Activated CD4-positive, alpha-beta T cell treated with anti-CD3 and anti-CD28 coated beads, Interleukin-2, amount 10 ng/mL, durations not matched to agents 7 days and 5 days (primary cell): ENCODE results near the gene SERGEF. TPM values are rescaled to one million over a fixed set of nuclear protein-coding genes. Genes with fewer than 3 reads are reported as not detected.
"Not testable (repeated sequence)": the region's sequence is repeated elsewhere in the genome, so short reads cannot be mapped to it uniquely, and the experiment has no call there.

Experiments used
- CTCF ChIA-PET: fragments of 350-600 bp; sonication (Branson Sonifier 250); formaldehyde crosslinking; loops from one replicate; lab custom pipeline; 2021; ENCODE audit warnings: antibody characterized with exemption; lab: Charles Lee
- POLR2A ChIA-PET: fragments of 350-600 bp; sonication (Branson Sonifier 250); formaldehyde crosslinking; loops from one replicate; lab custom pipeline; 2021; ENCODE audit warnings: antibody characterized with exemption; lab: Charles Lee
- DNase-seq: peaks from one replicate; pipeline ENCODE4 v3.0.0-alpha.2; 2020
- H3K27ac Mint-ChIP-seq: one replicate; pipeline ENCODE4 v1.8.0; 2021; ENCODE audit warnings: mild to moderate bottlenecking, moderate library complexity, mixed read lengths
- H3K27me3 Mint-ChIP-seq: one replicate; pipeline ENCODE4 v1.8.0; 2021; ENCODE audit warnings: mixed read lengths
- H3K36me3 Mint-ChIP-seq: one replicate; pipeline ENCODE4 v1.8.0; 2021; ENCODE audit warnings: low read depth, mixed read lengths
- H3K4me1 Mint-ChIP-seq: one replicate; pipeline ENCODE4 v1.8.0; 2021; ENCODE audit warnings: mixed read lengths
- H3K4me3 Mint-ChIP-seq: one replicate; pipeline ENCODE4 v1.8.0; 2021; ENCODE audit warnings: mild to moderate bottlenecking, moderate library complexity, mixed read lengths
- H3K9me3 Mint-ChIP-seq: one replicate; pipeline ENCODE4 v1.8.0; 2021; ENCODE audit warnings: mixed read lengths
- total RNA-seq, 2 experiments: library from RNA; stranded (reverse); gene quantifications; one replicate each; pipeline ENCODE4 v1.2.3, GENCODE V29; 2021

Gene SERGEF
- total RNA-seq, 2 experiments from 2014 or later = 33.7 to 33.9 TPM

DNA sequence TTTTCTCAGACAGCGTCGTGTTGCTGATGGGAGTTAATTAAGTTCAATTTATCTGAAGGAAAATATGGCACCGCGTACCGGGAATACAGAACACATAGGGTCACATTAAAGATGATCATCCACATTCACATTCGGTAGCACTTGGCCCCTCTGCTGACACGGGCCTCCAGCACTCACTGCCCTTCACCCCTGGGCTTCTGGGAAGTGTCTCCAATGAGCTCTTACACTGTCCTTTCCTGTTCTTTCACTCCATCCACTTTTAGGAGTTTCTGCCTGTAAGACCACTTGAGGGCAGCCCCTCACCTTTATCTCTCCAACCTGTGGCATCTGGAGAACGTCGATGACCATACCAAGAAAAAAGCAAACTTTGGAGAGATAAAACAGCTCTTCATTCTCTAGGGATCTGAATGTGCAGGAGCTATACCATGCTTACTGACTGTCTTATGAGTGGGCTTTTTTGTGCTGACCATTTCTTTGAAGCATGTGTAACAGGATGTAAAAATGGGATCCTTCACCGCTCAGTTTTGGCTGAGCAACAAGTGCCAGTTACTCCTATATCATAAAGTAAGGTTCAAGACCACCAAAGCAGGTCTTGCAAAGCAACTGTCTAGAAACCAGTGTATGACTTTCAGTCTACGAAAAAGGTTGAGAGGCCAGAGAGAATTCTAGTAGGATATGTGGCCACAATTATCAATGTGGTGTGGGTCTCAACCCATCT, 1.1 kb upstream of the SERGEF start:
- Mint-ChIP-seq H3K4me1 (peaks cover 33% of the 10 kb centered on the region), H3K36me3 (peaks cover 7% of the 10 kb centered on the region), H3K4me3 (peak overlapping the region; percentile 98), H3K9me3 (no peaks in the 10 kb centered on the region), H3K27me3 (peaks cover 1% of the 10 kb centered on the region), H3K27ac (peak overlapping the region; percentile 98)
- POLR2A ChIA-PET = no interaction called here
- DNase-seq = no peak
- CTCF ChIA-PET = interaction anchor here (1.0 kb wide), 1 partner anchor 11 kb away, joined by 4 read pairs; no protein-coding TSS in a partner anchor

DNA sequence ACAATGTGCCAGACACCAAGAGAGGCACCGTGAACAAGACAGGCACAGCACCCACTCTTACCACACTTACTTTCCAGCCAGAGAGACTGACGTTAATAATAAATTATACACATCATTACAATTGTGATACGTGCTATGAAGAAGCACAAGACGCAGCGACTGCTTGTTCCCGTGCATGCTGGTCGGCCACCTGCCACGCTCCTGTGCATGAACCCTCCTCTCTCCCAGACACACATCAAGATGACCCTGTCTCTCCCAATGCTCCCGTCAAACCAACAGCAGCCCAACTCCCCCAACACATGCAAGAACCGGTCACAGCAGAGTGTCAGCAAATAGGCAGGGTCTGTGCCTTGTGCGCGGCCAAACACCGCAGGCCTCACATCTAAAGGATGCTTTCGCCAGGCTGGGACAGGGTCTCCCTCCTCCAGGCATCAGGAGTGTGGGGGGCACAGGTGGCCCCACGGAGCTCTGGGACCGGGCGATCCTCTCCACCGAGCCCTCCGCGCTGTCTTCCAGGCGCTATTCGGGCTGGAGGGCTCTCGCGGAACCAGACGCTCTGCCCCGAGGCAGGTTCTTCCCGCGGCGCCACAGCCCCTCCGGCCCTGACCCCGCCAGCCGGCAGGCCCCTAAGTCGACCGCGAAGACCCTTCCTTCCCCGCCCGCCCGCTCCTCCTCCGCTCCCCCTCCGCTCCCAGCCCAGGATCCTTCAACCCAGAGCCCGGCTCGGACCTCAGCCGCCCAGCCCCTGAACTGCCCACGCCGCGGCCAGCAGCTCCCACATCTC, 533 bp downstream of the SERGEF start:
- Mint-ChIP-seq H3K4me3 (peak overlapping the region; percentile 98), H3K4me1 (peaks cover 33% of the 10 kb centered on the region), H3K27me3 (peaks cover 1% of the 10 kb centered on the region), H3K27ac (peak overlapping the region; percentile 98), H3K36me3 (peaks cover 7% of the 10 kb centered on the region), H3K9me3 (no peaks in the 10 kb centered on the region)
- POLR2A ChIA-PET = no interaction called here
- CTCF ChIA-PET = interaction anchor here (1.2 kb wide), 2 partner anchors 9 to 11 kb away, joined by 3 read pairs; no protein-coding TSS in a partner anchor
- DNase-seq = peak; percentile 23

DNA sequence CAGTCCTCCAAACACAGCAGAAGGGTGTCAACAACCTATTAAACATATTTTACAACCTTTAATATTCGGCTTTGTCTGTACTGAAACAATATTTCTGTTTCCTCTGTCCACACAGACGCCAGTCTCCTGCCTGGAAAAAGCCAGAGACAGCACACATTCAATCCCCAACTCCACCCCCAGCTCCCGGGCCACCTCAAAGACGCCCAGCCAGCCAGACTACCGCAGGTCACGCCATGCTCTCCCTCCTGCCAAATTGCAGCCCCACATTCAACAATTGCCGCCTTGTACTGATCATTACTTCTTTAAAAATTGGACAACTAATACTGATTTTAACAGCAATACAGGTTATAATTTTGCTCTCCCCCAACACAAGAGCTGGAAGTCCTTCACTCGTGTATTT, 1.2 kb downstream of the SERGEF start:
- DNase-seq = no peak
- ChIA-PET CTCF (no interaction called here), POLR2A (no interaction called here)
- Mint-ChIP-seq H3K36me3 (peaks cover 7% of the 10 kb centered on the region), H3K27me3 (peaks cover 1% of the 10 kb centered on the region), H3K4me3 (peak overlapping the region; percentile 98), H3K9me3 (no peaks in the 10 kb centered on the region), H3K27ac (peak overlapping the region; percentile 98), H3K4me1 (peaks cover 33% of the 10 kb centered on the region)

DNA sequence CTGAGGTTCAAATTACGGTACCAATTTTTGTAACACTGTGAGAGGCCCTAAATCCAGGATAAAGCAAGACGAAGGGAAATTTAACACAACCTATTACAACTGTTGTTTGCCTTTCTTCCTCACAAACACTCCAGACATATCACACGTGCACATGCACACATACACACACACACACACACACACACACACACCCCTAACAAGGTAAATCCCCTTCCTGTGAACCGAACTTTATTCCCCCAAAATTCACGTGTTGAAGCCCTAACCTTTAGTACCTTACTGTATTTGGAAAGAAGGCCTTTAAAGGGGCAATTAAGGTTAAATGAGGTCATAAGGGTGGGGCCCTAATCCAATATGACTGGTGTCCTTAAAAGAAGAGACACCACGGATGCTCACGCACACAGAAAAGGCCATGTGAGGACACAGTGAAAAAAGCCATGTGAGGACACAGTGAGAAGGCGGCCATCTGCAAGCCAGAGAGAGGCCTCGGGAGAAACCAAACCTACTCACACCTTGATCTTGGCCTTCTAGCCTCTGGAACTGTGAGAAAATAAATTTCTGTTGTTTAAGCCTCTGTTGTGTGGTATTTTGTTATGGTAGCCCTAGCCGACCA, 1.8 kb downstream of the SERGEF start:
- Mint-ChIP-seq H3K27ac (peak overlapping the region; percentile 98), H3K36me3 (peaks cover 10% of the 10 kb centered on the region), H3K4me3 (no peak overlapping the region), H3K4me1 (peaks cover 33% of the 10 kb centered on the region), H3K27me3 (peaks cover 1% of the 10 kb centered on the region), H3K9me3 (no peaks in the 10 kb centered on the region)
- ChIA-PET CTCF (no interaction called here), POLR2A (no interaction called here)
- DNase-seq = no peak

DNA sequence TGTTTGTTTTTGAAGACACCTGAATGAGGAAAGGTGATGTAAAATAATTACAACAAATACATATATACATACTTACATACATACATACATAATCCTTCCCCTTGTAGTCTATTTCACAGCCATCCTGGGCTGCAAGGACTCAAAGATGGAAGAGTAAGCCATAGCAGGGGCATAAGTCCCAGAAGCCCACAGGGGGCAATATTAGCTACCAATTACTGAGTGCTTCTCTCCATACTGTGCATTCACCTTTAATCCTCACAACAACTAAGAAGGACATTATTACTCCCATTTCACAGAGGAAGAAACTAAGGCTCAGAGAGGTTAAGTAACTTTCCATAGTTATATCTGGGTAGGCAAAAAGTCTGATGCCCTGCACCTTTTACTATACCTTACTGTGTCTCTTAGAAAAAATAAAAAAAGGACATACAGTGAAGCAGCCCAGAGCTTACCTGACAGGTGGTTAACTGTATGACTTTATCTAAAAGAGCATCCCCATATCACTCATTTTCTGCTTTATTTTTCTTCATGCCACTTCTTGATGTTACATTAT, 2.7 kb downstream of the SERGEF start:
- Mint-ChIP-seq H3K27me3 (peaks cover 1% of the 10 kb centered on the region), H3K36me3 (peaks cover 15% of the 10 kb centered on the region), H3K4me3 (no peak overlapping the region), H3K4me1 (peaks cover 33% of the 10 kb centered on the region), H3K27ac (no peak overlapping the region), H3K9me3 (no peaks in the 10 kb centered on the region)
- DNase-seq = no peak
- POLR2A ChIA-PET = interaction anchor here (0.6 kb wide), 1 partner anchor 28 kb away, joined by 3 read pairs; no protein-coding TSS in a partner anchor
- CTCF ChIA-PET = no interaction called here

DNA sequence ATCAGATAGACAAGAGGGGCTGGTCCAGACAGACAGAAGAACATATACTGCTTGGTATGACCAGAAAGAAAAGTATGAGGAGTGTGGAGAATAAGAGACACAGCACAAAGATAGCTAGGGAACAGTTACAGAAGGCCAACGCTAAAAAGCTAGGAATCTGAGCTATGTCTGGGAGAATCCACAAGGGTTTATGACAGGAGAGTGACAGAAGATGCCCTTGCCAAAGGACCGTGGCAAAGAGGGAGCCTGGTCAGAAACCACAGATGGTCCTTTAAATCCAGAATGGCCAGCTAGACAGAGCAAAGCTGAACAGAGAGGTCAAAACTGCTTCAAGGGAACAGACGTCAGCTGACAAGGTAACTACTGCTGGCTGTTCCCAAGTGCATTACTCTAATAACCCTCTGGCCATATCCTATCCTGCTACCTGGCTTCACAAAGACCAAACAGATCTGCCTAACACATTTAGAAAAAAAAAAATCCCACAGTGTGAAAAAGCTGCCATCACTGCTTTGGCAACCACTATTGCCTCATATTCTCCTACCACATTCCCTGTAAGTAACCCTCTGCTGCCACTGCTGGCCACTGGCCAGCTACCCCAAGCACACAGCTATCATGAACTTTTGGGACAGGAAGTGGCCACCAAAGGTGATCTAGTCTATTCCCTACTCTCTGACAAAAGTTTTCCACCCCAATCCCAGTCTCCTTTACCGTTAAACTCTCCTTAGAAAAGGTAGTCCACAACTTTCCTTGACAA, 7.3 kb downstream of the SERGEF start:
- H3K9me3 Mint-ChIP-seq = no peaks in the 10 kb centered on the region
- no peak for DNase-seq
- H3K4me3 Mint-ChIP-seq = no peak overlapping the region
- ChIA-PET POLR2A (no interaction called here), CTCF (no interaction called here)
- H3K27me3 Mint-ChIP-seq = no peaks in the 10 kb centered on the region
- H3K4me1 Mint-ChIP-seq = peaks cover under 1% of the 10 kb centered on the region
- H3K27ac Mint-ChIP-seq = peak overlapping the region; percentile 26
- H3K36me3 Mint-ChIP-seq = peaks cover 15% of the 10 kb centered on the region

DNA sequence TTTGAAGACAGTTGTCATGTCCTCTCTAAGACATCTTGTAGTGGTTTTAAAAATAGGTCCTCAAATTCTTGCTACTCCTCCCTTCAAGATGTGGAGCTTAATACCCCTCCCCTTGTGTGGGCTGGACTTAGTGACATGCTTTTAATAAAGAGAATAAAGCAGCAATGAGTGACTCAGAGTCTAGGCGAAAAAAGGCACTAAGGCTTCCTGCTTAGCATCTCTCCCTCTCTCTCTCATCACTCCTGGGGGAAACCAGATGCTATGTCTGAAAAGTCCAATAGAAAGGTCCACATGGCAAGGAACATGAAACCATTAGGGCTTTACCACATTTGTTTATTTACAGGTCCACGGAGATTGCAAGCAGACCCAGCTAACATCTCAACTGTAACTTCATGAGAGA, 11.7 kb downstream of the SERGEF start:
- Mint-ChIP-seq H3K27me3 (no peaks in the 10 kb centered on the region), H3K9me3 (no peaks in the 10 kb centered on the region), H3K27ac (no peak overlapping the region), H3K4me1 (peaks cover 5% of the 10 kb centered on the region), H3K4me3 (no peak overlapping the region), H3K36me3 (peaks cover 24% of the 10 kb centered on the region)
- no peak for DNase-seq
- POLR2A ChIA-PET = no interaction called here
- CTCF ChIA-PET = interaction anchor here (0.6 to 2.4 kb wide), 4 partner anchors 8 to 15 kb away, joined by 3 to 7 read pairs (median 4); partner anchors contain the start of gene SERGEF

DNA sequence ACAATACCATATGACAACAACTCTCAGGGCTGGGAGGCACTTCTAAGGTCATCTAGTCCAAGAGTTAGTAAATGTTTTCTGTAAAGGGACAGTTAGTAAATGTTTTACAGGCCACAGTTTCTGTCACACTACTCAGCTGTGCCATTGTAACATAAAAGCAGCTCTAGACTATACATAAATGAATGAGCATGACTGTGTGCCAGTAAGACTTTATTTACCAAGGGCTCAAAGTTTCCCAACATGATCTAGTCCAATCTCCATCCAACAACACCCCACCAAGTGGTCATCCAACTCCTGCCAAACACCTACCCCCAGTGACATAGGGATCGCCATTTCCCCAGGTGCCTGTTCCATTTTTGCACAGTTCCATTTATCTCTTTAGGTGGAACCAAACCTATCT, 12.1 kb downstream of the SERGEF start:
- H3K4me3 Mint-ChIP-seq = no peak overlapping the region
- H3K27me3 Mint-ChIP-seq = no peaks in the 10 kb centered on the region
- DNase-seq = no peak
- no peak overlapping the region for H3K27ac Mint-ChIP-seq
- H3K36me3 Mint-ChIP-seq = peaks cover 24% of the 10 kb centered on the region
- ChIA-PET POLR2A (no interaction called here), CTCF (interaction anchor here (0.7 to 1.4 kb wide), 2 partner anchors 8 to 16 kb away, joined by 3 to 4 read pairs; no protein-coding TSS in a partner anchor)
- H3K9me3 Mint-ChIP-seq = no peaks in the 10 kb centered on the region
- peaks cover 5% of the 10 kb centered on the region for H3K4me1 Mint-ChIP-seq

DNA sequence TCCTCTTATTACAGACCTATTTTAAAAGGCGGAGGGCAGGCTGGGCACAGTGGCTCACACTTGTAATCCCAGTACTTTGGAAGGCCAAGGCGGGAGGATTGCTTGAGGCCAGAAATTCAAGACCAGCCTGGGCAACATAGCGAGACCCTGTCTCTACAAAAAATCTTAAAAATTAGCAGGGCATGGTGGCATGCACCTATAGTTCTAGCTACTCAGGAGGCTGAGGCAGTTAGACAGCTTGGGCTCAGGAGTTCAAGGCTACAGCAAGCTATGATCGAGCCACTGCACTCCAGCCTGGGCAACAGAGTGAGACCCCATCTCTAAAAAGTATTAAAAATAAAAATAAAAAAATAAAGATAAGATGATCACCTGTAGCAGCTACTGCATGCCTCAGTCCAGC, 12.7 kb downstream of the SERGEF start:
- peaks cover 19% of the 10 kb centered on the region for H3K36me3 Mint-ChIP-seq
- H3K4me1 Mint-ChIP-seq, H3K27ac Mint-ChIP-seq, H3K27me3 Mint-ChIP-seq, H3K9me3 Mint-ChIP-seq, POLR2A ChIA-PET, DNase-seq, H3K4me3 Mint-ChIP-seq, CTCF ChIA-PET: not testable (repeated sequence)

DNA sequence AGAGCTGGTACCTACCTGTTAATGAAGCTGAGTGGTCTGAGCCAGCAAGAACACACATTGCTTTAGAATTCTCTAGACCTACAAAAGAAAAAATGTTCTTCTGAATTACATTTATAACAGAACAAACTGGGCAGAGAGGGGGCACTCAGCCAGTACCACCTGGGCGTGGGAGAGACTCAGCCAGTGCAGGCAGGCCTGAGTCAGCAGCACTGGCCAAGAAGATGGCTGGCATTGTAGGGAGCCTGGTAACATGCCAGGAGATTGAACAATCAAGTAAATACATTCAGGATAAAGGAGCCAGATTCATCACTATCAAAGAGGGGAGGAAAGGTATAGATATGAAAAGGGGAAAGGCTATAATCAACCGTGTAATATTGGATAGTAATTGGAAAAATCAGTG, 19.9 kb downstream of the SERGEF start:
- Mint-ChIP-seq H3K36me3 (peaks cover 10% of the 10 kb centered on the region), H3K9me3 (no peaks in the 10 kb centered on the region), H3K4me1 (no peaks in the 10 kb centered on the region), H3K27me3 (no peaks in the 10 kb centered on the region), H3K27ac (no peak overlapping the region), H3K4me3 (no peak overlapping the region)
- ChIA-PET POLR2A (no interaction called here), CTCF (interaction anchor here (1.0 kb wide), 1 partner anchor 8 kb away, joined by 4 read pairs; no protein-coding TSS in a partner anchor)
- DNase-seq = no peak

DNA sequence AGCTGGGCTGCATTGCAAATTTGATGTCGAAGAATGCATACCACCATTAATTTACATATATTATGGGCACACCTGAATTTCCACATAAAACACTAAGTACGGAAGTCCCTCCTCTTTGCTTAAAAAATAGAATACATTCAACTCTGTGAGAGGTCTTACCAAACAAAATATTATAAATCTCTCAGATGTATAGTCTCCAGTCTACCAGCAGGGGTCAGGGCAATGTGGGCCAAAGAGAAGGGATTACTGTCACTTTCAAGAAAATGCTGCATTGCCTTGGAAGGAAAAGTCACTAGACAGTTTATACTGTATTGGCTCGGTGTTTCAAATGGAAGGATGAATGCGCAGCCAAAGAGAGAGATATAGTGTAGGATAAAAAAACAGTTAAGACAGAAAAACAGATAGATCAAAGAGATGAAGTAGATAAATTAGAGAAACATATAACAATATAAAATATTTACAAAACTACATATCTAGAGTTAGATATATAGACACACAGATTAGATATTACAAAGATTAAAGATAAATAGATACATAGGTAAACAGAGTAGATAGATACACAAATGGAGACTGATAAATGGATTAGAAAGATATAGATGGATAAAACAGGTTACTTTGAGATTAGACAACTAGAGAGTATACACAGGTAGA, 20.9 kb downstream of the SERGEF start:
- ChIA-PET CTCF (interaction anchor here (1.0 to 1.6 kb wide), 4 partner anchors 9 to 114 kb away, joined by 3 to 7 read pairs (median 4); partner anchors contain the start of gene SAAL1), POLR2A (no interaction called here)
- Mint-ChIP-seq H3K36me3 (peaks cover 16% of the 10 kb centered on the region), H3K27ac (no peak overlapping the region), H3K27me3 (no peaks in the 10 kb centered on the region), H3K4me1 (no peaks in the 10 kb centered on the region), H3K4me3 (no peak overlapping the region), H3K9me3 (no peaks in the 10 kb centered on the region)
- peak; percentile 69 for DNase-seq
